Measurements from ENCODE around the gene MEGF6.

Gene MEGF6

DNA sequence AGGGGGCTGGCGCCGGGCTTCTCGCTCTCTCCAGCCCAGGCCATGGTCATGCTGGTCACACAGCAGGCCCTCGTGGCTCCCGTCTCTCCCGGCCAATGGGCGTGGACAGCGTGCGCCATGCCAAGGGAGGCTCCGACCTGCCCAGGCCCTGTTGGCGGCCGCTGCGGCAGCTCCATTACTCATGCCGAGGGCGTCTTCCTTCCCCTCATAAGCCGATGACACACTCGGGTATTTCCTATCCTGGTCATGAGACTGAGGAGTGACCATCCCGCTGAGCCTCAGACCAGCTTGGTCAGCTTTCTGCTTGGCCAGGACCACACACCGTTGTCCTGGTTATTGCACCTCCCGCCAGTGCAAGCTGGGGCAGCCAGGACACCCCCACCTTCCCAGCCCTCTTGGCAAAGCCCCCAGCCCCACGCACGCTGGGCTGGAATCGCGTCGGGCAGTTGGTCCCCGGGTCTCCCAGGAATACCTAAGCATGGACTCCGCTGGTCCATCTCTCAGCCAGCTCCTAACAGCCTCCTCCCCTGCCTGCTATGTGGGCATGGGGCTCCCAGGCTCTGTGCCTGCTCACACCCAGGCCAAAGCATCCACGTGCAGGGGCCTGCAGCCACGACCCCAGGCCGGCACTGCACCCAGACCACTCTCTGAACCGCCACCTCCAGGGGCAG lies 107.0 kb downstream of the MEGF6 start:
- DNase-seq (ENCODE audit: low spot score): no peak

DNA sequence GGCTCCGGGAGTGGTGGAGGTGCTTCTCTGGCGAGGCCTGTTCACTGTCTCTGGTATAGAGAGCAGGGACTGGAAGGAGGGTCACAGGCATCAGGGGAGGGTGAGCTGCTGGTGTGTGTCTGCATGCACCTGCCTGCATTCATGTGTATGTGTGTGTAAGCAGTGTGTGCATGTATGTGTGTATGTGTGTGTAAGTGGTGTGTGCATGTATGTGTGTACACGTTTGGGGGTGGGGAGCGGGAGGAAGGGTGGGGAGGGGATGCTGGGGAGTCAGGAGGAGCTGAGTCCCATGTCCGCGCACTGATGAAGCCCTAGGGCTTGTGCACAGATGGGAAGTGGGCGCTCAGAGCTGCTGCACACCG lies 107.8 kb downstream of the MEGF6 start:
- no peak for DNase-seq (ENCODE audit: low spot score)

DNA sequence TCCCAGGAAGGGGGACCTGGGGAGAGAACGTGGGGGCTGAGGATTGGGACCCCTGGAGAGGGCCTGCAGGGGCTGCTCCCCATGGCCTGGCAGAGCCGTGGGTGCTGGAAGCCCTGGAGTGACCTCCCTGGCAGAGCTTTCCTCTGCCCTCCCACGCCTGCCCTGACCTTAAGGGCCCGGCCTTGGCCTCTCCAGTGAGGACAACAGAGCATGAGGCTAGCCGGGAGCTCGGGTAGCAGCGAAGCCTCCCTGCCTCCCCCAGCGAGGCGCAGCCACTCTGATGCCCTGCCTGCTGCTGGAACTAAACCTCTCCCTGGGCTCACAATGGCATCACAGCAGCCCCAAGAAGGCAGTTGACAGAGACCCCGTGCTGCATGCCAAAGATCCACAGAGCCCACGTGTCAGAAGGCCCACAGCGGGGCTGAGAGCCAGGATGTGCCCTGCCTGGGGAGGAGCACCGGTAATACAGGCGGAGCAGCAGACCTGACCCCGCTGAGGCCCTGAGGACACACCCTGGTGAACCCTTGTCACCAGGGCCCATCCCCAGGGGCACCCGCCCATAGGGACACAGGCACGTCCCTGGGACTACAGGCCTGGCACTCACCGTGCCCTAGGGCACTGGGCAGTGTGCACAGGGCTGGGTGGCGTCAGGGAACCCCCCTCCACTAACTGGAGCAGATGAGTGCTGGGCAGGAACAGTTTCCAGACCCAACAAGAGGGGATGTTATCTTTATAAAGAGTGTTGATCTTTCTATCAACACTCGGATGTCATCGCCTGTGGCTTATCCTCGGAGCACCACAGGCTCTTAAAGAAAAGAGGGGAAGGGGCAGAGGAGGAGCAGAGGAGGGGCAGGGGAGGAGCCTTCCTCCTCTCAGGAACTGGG lies 108.4 kb downstream of the MEGF6 start:
- DNase-seq (ENCODE audit: low spot score): no peak

DNA sequence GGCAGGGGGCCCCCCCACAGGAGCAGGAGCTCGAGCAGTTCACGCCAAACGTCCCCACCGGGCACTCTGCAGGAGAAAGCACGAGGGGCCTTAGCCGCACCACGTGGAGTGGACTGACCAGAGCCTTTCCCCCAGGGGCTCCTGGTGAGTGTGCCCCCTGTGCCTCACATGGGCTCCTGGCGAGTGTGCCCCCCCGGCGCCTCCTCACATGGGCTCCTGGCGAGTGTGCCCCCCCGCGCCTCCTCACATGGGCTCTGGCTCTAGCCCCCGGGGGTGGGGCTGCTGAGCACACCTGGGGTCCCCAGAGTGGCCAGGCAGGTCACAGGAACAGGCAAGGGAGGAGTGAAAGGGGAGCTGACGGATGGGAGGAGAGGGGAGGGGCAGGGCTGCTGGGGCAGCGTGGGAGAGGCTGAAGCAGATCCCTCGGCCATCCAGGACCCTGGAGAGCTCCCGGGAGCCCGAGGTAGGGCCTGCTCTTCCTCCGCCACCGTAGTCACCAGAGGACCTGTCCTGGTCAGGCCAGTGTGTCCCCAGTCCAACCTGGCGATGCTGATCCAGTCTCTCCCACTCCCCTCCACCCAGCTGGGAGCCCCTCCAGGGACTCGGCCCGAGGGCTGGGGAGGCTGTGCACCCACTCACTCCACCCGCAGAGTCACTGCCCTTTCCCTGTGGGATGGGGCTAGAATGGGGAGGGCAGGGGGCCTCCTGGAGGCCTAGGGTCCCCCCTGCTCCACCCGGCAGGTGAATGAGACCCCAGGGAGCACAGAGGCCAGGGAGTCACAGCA lies 109.3 kb downstream of the MEGF6 start:
- DNase-seq (ENCODE audit: low spot score): peak; percentile 23

DNA sequence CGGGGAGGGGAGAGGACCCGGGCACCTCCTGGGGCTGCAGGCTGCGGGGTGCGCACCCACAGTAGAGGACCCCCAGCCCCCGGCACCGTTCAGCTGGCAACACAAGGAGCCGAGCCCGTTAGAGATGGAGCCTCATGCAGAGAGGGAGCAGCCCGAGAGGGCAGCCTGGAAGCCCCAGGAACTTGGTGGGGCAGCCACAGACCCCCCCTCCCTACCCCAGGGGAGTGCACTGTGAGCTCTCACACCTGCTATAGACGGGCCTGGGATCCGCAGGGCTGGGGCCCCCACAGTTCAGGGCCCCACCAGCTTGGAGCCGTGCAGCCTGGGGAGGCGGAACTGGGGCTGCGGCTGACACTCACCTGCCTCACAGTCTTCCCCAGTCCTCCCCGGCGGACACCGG lies 109.9 kb downstream of the MEGF6 start:
- DNase-seq (ENCODE audit: low spot score): no peak

DNA sequence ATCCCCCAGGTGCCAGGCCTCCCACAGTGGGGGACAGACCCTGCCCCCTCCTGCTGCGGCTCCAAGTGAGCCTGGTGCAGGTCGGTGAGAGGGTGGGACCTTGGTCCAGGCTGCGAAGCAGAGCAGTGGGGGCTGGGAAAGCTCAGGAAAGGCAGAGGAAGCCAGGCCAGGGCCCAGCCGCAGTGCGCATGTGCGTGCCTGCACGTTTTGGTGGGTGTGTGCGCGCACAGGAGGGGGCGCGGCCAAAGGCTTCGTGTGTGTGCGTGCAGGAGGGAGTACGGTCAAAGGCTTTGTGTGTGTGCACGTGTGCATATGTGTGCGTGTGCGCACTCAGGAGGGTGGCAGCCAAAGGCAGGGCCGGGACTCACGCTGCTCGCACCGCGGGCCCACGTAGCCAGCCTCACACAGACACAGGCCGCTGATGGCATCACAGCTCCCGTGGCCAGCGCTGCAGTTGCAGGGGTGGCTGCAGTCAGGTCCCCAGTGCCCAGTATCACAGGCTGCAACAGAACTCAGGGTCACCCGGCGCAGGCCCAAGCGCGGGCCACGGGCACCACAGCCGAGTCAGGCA lies 111.0 kb downstream of the MEGF6 start:
- DNase-seq (ENCODE audit: low spot score): no peak

DNA sequence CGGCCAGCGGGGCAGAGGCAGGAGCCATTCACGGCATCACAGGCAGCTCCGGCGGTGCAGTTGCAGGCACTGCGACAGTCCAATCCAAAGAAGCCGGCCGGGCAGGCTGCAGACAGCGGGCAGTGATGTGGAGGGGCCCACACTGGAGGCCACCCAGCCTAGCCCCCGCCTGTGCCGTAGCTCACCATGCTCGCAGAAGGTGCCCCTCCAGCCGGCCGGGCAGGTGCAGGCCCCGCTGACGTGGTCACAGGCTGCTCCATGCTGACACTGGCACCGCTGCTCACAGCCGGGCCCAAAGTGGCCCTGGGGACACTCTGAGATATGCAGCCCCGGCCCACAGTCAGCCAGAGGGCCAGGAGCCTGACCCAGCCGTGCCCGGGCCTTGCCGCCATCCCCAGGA lies 111.7 kb downstream of the MEGF6 start:
- no peak for DNase-seq (ENCODE audit: low spot score)

DNA sequence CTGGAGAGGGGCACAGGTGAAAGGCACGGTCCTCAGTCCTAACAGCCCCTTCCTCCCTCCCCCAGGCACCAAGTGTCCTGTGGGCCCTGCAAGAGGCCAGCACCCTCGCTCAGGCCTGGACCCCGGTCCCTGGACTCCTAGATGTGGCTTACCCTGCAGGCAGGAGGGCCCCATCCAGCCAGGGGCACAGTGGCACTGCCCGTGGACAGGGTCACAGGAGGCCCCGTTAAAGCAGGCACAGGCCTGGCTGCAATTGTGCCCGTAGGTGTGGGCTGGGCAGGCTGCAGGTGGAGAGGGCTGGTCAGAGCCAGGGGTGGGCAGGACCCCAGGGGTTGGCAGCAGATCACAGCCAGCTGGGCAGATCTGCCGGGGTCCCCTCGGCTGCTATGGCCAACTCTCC lies 112.3 kb downstream of the MEGF6 start:
- DNase-seq (ENCODE audit: low spot score): no peak

DNA sequence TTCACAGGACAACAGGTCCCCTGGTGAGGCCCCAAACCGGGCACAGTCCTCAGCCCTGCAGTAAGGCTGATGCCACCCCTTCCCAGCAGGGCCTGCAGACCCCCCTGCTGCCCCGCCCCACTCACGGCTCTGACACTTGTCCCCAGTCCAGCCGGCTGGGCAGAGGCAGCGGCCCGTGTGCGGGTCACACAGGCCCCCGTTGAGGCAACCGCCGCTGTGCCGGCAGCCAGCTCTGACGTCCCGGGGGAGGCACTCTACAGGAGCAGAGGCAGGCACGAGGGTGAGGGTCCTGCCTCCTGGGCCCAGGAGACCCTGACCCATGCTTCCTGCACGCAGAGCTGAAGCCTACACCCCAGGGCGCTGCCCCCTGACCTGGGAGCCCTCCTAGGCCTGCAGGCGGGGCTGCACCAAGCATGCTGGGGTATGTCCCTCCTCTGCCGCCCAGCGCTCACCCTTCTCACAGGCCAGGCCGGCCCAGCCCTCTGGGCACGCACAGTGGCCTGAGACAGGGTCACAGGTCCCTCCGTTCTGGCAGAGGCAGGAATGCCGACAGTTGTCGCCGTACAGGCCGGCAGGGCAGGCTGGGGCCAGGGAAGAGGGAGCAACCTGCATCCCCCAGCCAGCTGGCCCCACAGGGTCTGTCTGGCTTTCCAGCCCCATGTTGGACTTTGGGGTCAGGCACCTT lies 112.9 kb downstream of the MEGF6 start:
- no peak for DNase-seq (ENCODE audit: low spot score)

DNA sequence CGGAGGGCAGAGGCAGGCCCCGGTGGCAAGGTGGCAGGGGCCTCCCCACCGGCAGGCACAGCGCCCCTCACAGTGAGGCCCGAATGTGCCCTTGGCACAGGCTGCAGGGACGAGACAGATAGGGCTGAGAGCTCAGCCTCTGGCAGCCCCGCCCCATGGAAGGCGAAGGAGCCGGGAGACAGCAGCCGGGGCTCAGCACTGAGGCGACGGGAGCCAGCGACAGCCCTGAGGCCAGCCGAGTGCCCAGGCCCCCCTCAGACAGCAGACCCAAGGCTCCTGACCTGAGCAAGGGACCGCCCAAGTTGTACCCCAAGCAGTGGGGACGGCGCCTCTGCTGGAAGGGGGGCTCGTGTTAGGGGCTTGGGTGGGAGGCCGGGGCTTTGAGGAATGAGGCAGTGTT lies 113.8 kb downstream of the MEGF6 start:
- DNase-seq (ENCODE audit: low spot score): no peak

DNA sequence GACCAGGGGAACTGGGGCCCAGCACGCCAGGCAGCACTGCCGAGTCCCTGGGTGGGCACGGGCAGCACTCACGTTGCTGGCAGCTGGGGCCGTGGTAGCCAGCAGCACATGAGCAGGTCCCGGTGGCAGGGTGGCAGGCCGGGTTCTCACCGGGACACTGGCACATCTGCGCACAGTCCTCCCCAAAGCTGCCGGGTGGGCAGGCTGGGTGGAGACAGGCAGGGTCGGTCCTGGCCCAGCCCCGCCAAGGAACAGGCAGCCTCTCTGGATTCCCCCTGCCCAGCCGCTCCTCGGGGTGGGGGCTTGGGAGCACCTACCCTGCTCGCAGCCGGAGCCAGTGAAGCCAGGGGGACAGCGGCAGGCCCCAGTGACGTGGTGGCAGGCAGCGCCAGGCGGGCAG lies 114.4 kb downstream of the MEGF6 start:
- no peak for DNase-seq (ENCODE audit: low spot score)

DNA sequence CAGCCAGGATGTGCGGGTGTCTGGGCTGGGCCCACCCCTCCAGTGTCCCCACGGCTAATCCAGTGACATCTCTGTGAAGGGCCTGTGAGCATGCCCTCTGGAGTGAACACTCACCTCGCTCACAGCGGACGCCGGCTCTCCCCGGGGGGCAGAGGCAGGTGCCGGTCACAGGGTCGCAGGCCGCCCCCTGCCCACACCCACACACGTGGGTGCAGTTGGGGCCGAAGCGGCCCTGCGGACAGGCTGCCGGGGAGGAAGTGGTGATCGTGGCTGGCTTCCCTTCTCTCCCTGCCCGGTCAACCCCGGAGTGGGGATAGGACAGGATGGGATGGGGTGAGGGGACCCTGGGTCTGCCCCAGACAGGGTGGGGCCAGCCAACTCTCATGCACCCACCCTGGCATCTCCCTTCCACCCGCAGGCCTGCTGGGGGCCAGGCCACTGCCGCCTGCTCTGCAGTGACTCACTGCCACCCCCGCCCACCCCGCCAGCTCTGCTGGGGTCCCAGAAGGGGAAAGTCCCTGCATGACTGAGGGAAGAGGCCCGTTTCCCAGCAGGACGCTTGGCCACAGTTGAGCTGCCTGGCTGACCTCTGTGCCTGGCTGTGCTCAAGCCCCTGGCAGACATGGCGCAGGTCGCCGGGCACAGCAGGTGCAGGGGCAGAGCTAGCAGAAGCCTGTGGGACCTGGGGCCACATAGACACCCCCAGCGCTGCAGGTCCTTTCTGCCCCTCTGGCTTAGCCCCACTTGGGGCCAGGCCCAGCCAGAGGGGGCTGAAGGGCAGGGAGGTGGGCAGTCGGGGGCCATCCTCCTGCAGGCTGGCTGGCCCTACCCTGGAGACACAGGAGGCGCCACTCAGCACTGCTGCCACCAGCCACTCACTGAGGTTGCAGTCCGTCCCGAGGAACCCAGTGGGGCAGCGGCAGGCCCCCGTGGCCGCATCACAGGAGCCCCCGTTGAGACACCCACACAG lies 115.2 kb downstream of the MEGF6 start:
- no peak for DNase-seq (ENCODE audit: low spot score)

DNA sequence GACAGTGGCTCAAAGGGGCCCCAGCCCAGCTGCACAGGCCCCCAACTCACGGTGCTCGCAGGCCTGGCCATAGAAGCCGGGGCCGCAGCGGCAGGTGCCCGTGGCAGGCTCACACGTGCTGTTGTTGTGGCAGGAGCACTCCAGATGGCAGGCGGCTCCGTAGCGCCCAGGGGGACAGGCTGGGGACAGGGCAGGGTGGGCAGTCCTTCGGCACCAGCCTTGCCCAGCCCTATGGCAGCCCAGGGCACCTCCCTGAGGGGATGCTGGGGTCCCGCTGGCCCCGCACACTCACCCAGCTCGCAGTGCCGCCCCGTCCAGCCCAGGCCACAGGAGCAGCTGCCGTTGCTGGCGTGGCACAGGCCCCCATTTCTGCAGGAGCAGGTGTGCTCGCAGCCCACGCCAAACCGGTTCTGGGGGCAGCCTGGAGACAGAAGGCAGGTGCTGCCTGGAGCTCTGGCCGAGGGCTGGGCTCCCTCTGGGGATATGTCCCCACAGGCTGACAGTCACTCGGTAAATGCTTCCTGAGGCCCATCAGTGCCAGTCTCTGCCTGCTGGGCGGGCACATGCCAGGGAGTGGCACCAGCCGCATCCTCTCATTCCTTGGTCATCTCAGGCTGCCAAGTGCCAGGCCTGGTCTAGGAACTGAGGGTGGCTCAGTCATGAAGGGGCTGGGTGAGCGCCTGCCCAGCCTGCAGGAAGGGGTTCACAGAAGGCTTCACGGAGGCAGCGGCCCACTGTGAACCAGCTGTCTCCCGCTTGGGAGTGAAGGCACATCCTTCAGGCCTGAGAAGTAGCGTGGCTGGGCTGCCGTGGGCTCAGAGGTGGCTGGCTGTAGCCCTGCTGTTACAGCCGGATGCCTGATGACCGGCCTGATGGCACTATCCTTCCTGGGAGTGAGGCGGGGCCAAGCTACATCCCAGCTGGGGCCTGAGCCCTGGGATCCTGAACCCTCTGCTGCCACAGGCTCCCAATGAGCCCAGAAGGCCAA lies 116.7 kb downstream of the MEGF6 start:
- DNase-seq (ENCODE audit: low spot score): no peak

DNA sequence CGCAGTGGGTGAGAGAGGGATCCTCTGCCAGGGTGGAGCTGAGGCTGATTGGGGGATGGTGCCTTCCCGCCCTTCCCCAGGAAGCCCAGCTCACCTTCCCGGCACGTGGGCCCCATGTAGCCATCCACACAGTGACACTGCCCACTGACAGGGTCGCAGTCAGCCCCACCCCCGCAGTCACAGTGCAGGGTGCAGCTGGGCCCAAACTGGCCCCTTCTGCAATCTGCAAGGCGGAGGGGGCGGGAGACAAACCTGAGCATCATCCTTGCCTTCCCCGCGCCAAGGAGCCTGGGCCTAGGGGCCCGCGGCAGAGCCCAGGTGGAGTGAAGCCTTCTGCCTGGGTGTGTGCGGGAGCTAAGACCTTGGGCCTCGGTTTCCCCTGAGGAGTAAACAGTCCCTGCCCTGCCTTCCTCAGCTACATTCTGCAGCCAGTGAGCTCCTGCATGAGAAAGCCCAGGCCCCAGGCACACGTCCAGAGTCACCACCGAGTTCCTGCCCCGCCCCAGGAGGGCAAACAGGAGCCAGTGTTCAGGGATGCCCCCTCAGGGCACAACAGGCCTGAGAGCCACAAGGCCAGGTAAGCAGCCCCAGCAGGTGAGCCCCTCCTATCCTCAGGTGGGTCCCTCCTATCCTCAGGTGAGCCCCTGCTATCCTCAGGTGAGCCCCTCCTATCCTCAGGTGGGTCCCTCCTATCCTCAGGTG lies 118.6 kb downstream of the MEGF6 start:
- no peak for DNase-seq (ENCODE audit: low spot score)

DNA sequence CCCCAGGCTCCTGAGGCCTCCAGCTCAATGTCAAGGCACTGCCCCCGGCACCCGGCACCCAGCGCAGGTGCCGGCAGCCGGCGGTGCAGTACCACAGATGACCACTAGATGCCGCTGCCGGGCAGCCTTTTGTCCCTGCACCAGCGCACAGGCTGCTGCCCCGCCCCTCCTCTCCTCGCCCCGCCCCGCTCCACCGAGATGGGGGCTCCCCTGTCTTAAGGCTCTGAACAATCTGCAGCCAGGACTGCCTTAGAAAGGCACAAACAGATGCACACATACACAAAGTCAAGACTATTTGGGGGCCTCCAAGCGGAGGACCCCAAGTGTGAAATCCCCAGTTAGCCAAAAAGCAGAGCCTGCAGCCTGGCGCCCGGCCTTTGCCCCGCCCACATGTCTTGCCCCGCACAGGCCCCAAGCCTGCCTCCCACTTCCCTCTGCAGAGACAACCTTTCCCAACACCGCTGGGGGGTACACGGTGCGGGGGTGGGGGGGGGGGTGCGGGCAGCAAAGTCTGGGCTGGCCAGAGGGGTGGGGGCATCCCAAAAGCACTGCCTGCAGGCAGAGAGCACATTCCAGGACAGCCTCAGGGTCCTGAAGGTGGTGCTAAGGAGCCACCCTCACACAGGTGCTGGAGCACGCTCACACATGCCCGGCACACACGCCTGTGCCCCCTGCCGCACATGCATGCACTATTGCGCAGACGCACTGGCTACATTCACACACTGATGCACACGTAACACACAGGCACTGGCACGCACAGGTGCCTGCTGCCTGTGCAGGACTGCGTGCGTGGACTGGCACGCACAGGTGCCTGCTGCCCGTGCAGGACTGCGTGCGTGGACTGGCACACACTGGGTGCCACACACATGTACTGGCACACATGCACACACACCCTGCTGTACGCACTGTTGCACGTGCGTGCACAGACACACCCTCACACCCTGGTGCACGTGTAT lies 119.7 kb downstream of the MEGF6 start:
- DNase-seq (ENCODE audit: low spot score): peak; percentile 73

DNA sequence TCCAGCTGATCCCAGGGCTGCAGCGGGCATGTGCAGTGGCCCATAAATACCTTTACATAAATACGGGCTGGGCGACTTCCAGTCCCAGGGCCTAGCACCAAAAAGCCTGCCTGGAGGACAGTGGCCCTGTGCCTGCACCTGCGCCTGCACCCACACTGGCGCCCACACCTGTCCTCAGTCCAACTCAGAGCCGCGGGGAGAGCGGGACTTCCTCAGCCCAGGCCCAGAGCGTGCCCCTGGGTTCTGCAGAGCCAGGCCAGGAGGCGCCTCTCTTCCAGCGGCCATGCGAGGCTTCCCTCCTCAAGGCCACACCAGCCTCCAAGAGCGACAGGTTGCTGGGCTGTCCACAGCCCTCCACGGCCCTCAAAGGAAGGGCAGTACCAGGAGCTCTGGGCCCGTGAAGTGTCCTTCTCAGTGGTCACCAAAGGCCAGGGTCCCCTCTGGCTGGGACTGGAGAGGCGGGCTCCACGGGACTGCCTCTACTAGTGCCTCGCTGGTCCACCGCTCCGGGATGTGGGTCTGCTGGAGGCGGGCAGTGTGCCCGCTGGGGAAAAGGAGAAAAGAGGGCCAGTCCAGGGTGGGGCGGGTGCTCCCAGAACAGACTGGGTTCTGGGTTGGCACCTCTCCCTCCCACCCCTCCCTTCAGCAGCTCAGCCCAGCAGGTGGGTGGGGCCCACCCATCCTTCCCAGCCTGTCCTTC lies 121.1 kb downstream of the MEGF6 start:
- DNase-seq (ENCODE audit: low spot score): no peak

DNA sequence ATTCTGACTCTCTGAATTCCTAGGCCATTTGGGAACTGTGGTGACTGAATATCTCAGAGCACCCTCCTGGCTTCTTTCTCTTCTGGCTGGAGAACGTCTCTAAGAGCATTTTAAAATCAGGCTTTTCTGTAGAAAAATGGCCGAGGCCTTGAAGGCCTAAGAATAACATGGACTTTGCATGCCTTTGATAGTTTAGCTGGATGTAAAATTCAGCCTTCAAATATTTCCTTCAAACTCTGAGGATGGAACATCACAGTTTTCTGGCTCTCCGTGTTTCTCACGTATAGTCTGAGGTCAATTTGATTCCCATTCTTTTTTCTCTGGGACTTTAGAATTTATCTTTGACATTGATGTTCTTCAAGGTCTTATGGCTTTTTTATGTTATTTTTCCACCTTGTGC lies 122.9 kb downstream of the MEGF6 start:
- no peak for DNase-seq (ENCODE audit: low spot score)

Measured in hematopoietic multipotent progenitor cell treated with erythropoietin and hydrocortisone succinate and interleukin-3 and kit ligand, for 17 days (in vitro differentiated cells).